ENCODE results near the gene CST5.

GRCh38 chr20:23928353-23928752 lies 48.8 kb upstream of the CST5 start:
- no peak for TF ChIP-seq CTCF (conservative IDR thresholded peaks at IDR 0.05; ENCODE audit: low read length)
- no peak for TF ChIP-seq EZH2phosphoT487 (IDR thresholded peaks at IDR 0.05; ENCODE audit: borderline replicate concordance, low read depth, low read length)

Measured in OCI-LY7 (cell line).